Activated CD8-positive, alpha-beta memory T cell treated with anti-CD3 and anti-CD28 coated beads for 48 hours (primary cell): Measurements from ENCODE around the gene MTRF1L.
"Not testable (repeated sequence)": the region's sequence is repeated elsewhere in the genome, so short reads cannot be mapped to it uniquely, and the experiment has no call there.

Experiments
- DNase-seq, 3 experiments: peaks; one replicate each; pipeline ENCODE4 v3.0.0-alpha.2; 2020; ENCODE audit warnings: low read depth in 2 of 3, low spot score in 2 of 3

Gene MTRF1L

GRCh38 chr6:153003366-153003690 lies 819 bp upstream of the MTRF1L start:
- no peak for DNase-seq

- DNase-seq = no peak
Observed at GRCh38 chr6:153001767-153002612, 519 bp downstream of the MTRF1L start.

GRCh38 chr6:153000790-153001189 lies 1.7 kb downstream of the MTRF1L start:
- DNase-seq = not testable (repeated sequence)

- no peak for DNase-seq
Observed at GRCh38 chr6:153000243-153000642, 2.3 kb downstream of the MTRF1L start.

GRCh38 chr6:152999538-152999937 lies 3.0 kb downstream of the MTRF1L start:
- DNase-seq = not testable (repeated sequence)

GRCh38 chr6:152993847-152994246 lies 8.7 kb downstream of the MTRF1L start:
- DNase-seq = no peak

GRCh38 chr6:152993431-152993830 lies 9.1 kb downstream of the MTRF1L start:
- no peak for DNase-seq

GRCh38 chr6:152986978-152987377 lies 15.5 kb downstream of the MTRF1L start:
- DNase-seq = no peak

- not testable (repeated sequence) for DNase-seq
Observed at GRCh38 chr6:152985300-152985699, 17.2 kb downstream of the MTRF1L start.

GRCh38 chr6:152984513-152984872 lies 18.0 kb downstream of the MTRF1L start:
- DNase-seq = no peak

GRCh38 chr6:152983637-152984512 lies 18.6 kb downstream of the MTRF1L start:
- peak; percentile 37 to 54 (median 48) for DNase-seq

- DNase-seq = peak; percentile 87 to 92 (median 90)
Observed at GRCh38 chr6:152982904-152983636, 19.4 kb downstream of the MTRF1L start, which contains the start of gene FBXO5. FBXO5 (minus strand) TSS chr6:152983041; CDS start chr6:152982959, 82 bp downstream.

GRCh38 chr6:152981989-152982903 lies 20.3 kb downstream of the MTRF1L start:
- peak in 1 of 3 experiments; percentile 23 for DNase-seq

GRCh38 chr6:152981219-152981618 lies 21.3 kb downstream of the MTRF1L start:
- no peak for DNase-seq

GRCh38 chr6:152980656-152981055 lies 21.9 kb downstream of the MTRF1L start:
- DNase-seq = no peak

GRCh38 chr6:152979116-152979515 lies 23.4 kb downstream of the MTRF1L start:
- no peak for DNase-seq

GRCh38 chr6:152978058-152978457 lies 24.5 kb downstream of the MTRF1L start:
- no peak for DNase-seq

GRCh38 chr6:152977556-152977955 lies 25.0 kb downstream of the MTRF1L start:
- DNase-seq = no peak

GRCh38 chr6:152976749-152977148 lies 25.8 kb downstream of the MTRF1L start:
- DNase-seq = no peak

GRCh38 chr6:152975204-152975915 lies 27.1 kb downstream of the MTRF1L start:
- no peak for DNase-seq
